ENCODE results near the gene NXF1. TPM values are rescaled to one million over a fixed set of nuclear protein-coding genes. Genes with fewer than 3 reads are reported as not detected.
A peak's percentile ranks its signal among the peaks of the same experiment; 100 is the strongest.

The NXF1 gene
- total and polyA plus RNA-seq, 2 of the 13 experiments (the other 11 are each of a cell fraction or from before 2014, with no cell fraction given), result 30.4 to 30.9 TPM

GRCh38 chr11:62791501-62792201 is 13.6 kb downstream of the NXF1 start, which contains the start of gene TMEM223:
Gene TMEM223 (minus strand): TSS chr11:62792006. CDS start chr11:62791994, 12 bp downstream.
- peaks cover 43% of the 10 kb centered on the region for H3K4me1 ChIP-seq (ENCODE audit: insufficient read depth, low read length)
- peak; percentile 85 for ATAC-seq
- H3K36me3 ChIP-seq (replicated peaks in 1 of 2; ENCODE audit: control insufficient read depth in 1 of 2, insufficient read depth in 2 of 2, low read length in 2 of 2), result peaks cover 29 to 54% of the 10 kb centered on the region in 2 experiments
- H3K27ac ChIP-seq (ENCODE audit: extremely low read length, insufficient read depth, low read length), result peak within 1 kb of the TSS; percentile 63
- peak; percentile 61 for FAIRE-seq
- no TSS peak for BruUV-seq (replicated peaks)
- peak; percentile 68 for DNase-seq (ENCODE audit: low spot score)
- 1% methylated on average over 9 of the region's 58 CpGs for WGBS (ENCODE audit: low lambda C conversion rate)
- H3K4me2 ChIP-seq (ENCODE audit: low read depth, low read length), result peak within 1 kb of the TSS; percentile 85
- H3K9ac ChIP-seq (ENCODE audit: insufficient read depth, low read depth, low read length), result peak within 1 kb of the TSS; percentile 91
- H3K9me3 ChIP-seq (ENCODE audit: low read length), result no peaks in the 10 kb centered on the region
- intact Hi-C loops (cut with micrococcal nuclease; ENCODE audit: unreplicated experiment) (no loop called here), in situ Hi-C loops (cut with HindIII; ENCODE audit: extremely low pct_ligation_motif_present, low pct_unique_long_range_greater_than_20kb) (no loop called here)
- H3K4me3 ChIP-seq (replicated peaks in 1 of 3; ENCODE audit: insufficient read depth in 1 of 3, low read depth in 2 of 3, low read length in 3 of 3), result peak within 1 kb of the TSS; percentile 66 to 93 (median 92)
- H3K27me3 ChIP-seq (ENCODE audit: control insufficient read depth in 1 of 2, insufficient read depth in 2 of 2, low read length in 2 of 2), result no peaks in the 10 kb centered on the region; a peak in 1 of 5 replicates
- no peak within 1 kb of the TSS for H2AFZ ChIP-seq (ENCODE audit: low read length)
- H3K79me2 ChIP-seq (ENCODE audit: insufficient read depth, low read length), result peaks cover 34% of the 10 kb centered on the region
- ChIA-PET POLR2A (interaction anchor here (1.0 to 9.1 kb wide), 10 partner anchors 14 to 65 kb away, joined by 3 to 201 read pairs (median 6); partner anchors contain the start of genes NXF1, STX5, TAF6L and WDR74), CTCF (ENCODE audit: low intra/inter-chr PET ratio, low total read pairs) (no interaction called here)
- H4K20me1 ChIP-seq (ENCODE audit: insufficient read depth, low read length), result no peaks in the 10 kb centered on the region
- TF ChIP-seq RELA (CRISPR knock-in tag; IDR thresholded peaks at IDR 0.05), result no peak
- peak; percentile 64 for TF ChIP-seq ZNF407 (CRISPR knock-in tag; IDR thresholded peaks at IDR 0.05; ENCODE audit: not compliant biosample characterization)
- no peak; the same call in 1 of the 2 replicates for TF ChIP-seq HNRNPL (IDR thresholded peaks at IDR 0.05; ENCODE audit: low read depth, low read length)
- peak; percentile 89; the same call in 1 of the 2 replicates for TF ChIP-seq NRL (CRISPR knock-in tag; IDR thresholded peaks at IDR 0.05; ENCODE audit: borderline replicate concordance)
- 0 out of 2 replicates have a peak, but pooled peaks have one; percentile 15 for TF ChIP-seq SNAPC5 (CRISPR knock-in tag; IDR thresholded peaks at IDR 0.05; ENCODE audit: borderline replicate concordance)
- no peak for TF ChIP-seq MLX (CRISPR knock-in tag; IDR thresholded peaks at IDR 0.05)
- TF ChIP-seq TAF1 (CRISPR knock-in tag; IDR thresholded peaks at IDR 0.05), result peak; percentile 93
- no peak for TF ChIP-seq TEAD2 (CRISPR knock-in tag; IDR thresholded peaks at IDR 0.05)
- TF ChIP-seq ZNF570 (CRISPR knock-in tag; IDR thresholded peaks at IDR 0.05; ENCODE audit: borderline replicate concordance), result no peak
- peak; percentile 96 for TF ChIP-seq ZNF781 (CRISPR knock-in tag; IDR thresholded peaks at IDR 0.05; ENCODE audit: borderline replicate concordance, not compliant biosample characterization)
- TF ChIP-seq NKX3-1 (CRISPR knock-in tag; IDR thresholded peaks at IDR 0.05), result no peak
- TF ChIP-seq BORCS8-MEF2B (CRISPR knock-in tag; IDR thresholded peaks at IDR 0.05), result peak; percentile 46; the same call in 1 of the 2 replicates
